ENCODE data around the gene LRP5. TPM values are rescaled to one million over a fixed set of nuclear protein-coding genes. Genes with fewer than 3 reads are reported as not detected.

LRP5 gene
- total and polyA plus RNA-seq, 12 donors: 10.7 to 277 (median 75.8) TPM

GRCh38 chr11:68353669-68354068, 41.3 kb downstream of the LRP5 start:
- no peak for DNase-seq
- Histone ChIP-seq H3K4me3 (no peak overlapping the region), H3K27ac (peak overlapping the region; percentile 17 to 97 (median 80)), H3K9me3 (replicated peaks in 1 of 3) (no peaks in the 10 kb centered on the region), H3K4me1 (replicated peaks in 1 of 2) (peaks cover 14 to 20% of the 10 kb centered on the region in 2 donors), H3K36me3 (replicated peaks in 1 of 2) (peaks cover 0 to 7% of the 10 kb centered on the region in 2 donors), H3K27me3 (no peaks in the 10 kb centered on the region)
- intact Hi-C loops (cut with DNase I): no loop called here
- 81 to 100% (median 90%) methylated on average over 1 to 11 of the region's 11 CpGs for WGBS, 4 donors
- TF ChIP-seq, protein P1, sequence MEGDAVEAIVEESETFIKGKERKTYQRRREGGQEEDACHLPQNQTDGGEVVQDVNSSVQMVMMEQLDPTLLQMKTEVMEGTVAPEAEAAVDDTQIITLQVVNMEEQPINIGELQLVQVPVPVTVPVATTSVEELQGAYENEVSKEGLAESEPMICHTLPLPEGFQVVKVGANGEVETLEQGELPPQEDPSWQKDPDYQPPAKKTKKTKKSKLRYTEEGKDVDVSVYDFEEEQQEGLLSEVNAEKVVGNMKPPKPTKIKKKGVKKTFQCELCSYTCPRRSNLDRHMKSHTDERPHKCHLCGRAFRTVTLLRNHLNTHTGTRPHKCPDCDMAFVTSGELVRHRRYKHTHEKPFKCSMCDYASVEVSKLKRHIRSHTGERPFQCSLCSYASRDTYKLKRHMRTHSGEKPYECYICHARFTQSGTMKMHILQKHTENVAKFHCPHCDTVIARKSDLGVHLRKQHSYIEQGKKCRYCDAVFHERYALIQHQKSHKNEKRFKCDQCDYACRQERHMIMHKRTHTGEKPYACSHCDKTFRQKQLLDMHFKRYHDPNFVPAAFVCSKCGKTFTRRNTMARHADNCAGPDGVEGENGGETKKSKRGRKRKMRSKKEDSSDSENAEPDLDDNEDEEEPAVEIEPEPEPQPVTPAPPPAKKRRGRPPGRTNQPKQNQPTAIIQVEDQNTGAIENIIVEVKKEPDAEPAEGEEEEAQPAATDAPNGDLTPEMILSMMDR (IDR thresholded peaks at IDR 0.05): no peak
- TF ChIP-seq POLR2A (IDR thresholded peaks at IDR 0.05): no peak

- no peak overlapping the region for H3K4me3 ChIP-seq
- intact Hi-C loops (cut with DNase I): no loop called here
Measured at GRCh38 chr11:68354148-68354872, 41.9 kb downstream of the LRP5 start.

DNA sequence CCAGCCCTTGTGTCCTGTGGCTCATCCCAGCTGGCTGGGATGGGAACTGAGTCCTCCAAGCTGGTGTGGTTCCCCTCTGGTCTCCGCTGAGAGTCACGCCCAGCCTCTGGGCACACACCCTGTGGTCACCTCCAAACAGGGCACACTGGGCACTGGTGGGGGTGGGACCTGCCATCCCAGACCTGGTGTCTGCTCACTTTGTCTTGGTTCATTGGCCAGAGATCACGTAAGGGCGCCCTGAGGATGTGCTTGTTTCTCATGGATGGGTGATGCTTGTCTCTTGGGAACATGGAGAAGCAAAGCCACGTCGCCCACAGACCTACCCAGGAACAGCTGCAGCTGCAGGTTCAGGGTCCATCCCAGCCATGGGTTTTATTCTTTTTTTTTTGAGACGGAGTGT, 43.1 kb downstream of the LRP5 start:
- Histone ChIP-seq H3K27me3 (no peaks in the 10 kb centered on the region), H3K36me3 (replicated peaks in 1 of 2) (peaks cover 0 to 11% of the 10 kb centered on the region in 2 donors), H3K4me3 (no peak overlapping the region), H3K4me1 (replicated peaks in 1 of 2) (peaks cover 14 to 20% of the 10 kb centered on the region in 2 donors), H3K9me3 (replicated peaks in 1 of 3) (no peaks in the 10 kb centered on the region), H3K27ac (peak overlapping the region in 4 of 5 donors; percentile 75 to 97 (median 84))
- DNase-seq: no peak
- 94 to 100% (median 96%) methylated on average over 4 to 7 of the region's 7 CpGs for WGBS, 4 donors
- TF ChIP-seq, protein P1 (IDR thresholded peaks at IDR 0.05): no peak
- intact Hi-C loops (cut with DNase I): no loop called here

More at GRCh38 chr11:68354148-68354872, 41.9 kb downstream of the LRP5 start:
- WGBS, 4 donors: 30 to 39% (median 33%) methylated on average over 17 to 27 of the region's 27 CpGs
- peak; percentile 91 to 97 (median 96) for DNase-seq
- Histone ChIP-seq H3K27me3 (no peaks in the 10 kb centered on the region), H3K4me1 (replicated peaks in 1 of 2) (peaks cover 14 to 20% of the 10 kb centered on the region in 2 donors), H3K36me3 (replicated peaks in 1 of 2) (peaks cover 0 to 11% of the 10 kb centered on the region in 2 donors), H3K27ac (peak overlapping the region; percentile 17 to 97 (median 80)), H3K9me3 (replicated peaks in 1 of 3) (no peaks in the 10 kb centered on the region)
- TF ChIP-seq, protein P1 (IDR thresholded peaks at IDR 0.05): no peak
- peak in 1 of 2 donors; percentile 67 for TF ChIP-seq POLR2A (IDR thresholded peaks at IDR 0.05)

- Histone ChIP-seq H3K9me3 (replicated peaks in 1 of 3) (no peaks in the 10 kb centered on the region), H3K36me3 (replicated peaks in 1 of 2) (peaks cover 0 to 11% of the 10 kb centered on the region in 2 donors), H3K4me3 (no peak overlapping the region), H3K27ac (no peak overlapping the region), H3K4me1 (replicated peaks in 1 of 2) (peaks cover 14 to 20% of the 10 kb centered on the region in 2 donors), H3K27me3 (no peaks in the 10 kb centered on the region)
- intact Hi-C loops (cut with DNase I): no loop called here
- 91 to 94% (median 93%) methylated on average over 12 to 14 of the region's 14 CpGs for WGBS, 4 donors
- no peak for DNase-seq
- TF ChIP-seq, protein P1 (IDR thresholded peaks at IDR 0.05): no peak
Measured at GRCh38 chr11:68357568-68357967, 45.2 kb downstream of the LRP5 start.

All from adrenal gland (tissue), 12 donors.